Pancreas (tissue), 10 donors: ENCODE measurements around the gene SCLY. TPM values are rescaled to one million over a fixed set of nuclear protein-coding genes. Genes with fewer than 3 reads are reported as not detected.

Experiments
- ATAC-seq, 4 donors: fragments of 200-7000 bp; cut with Tn5 transposase; one replicate each; pipeline versions ENCODE4 v1.8.0 to v1.9.1; 2020; ENCODE audit warnings: mild to moderate bottlenecking in 4 of 4, moderate library complexity in 4 of 4
- DNase-seq, 6 donors: peaks; one replicate each; pipeline ENCODE4 v3.0.0-alpha.2; 2020
- FAIRE-seq: peaks from 2 replicates; lab custom pipeline; 2012; peaks lifted over from hg19 to GRCh38; lab: Jason Lieb, UNC
- H3K27ac ChIP-seq, 4 donors: fragments of 200-600 bp; sonication (generic); 1 replicate in 3 of 4; 2 replicates in 1 of 4; pipeline versions ENCODE4 v1.5.0 to v1.8.0; 2020
- H3K27me3 ChIP-seq, 4 donors: fragments of 200-600 bp; one replicate each; pipeline ENCODE4 v1.8.0; 2021
- H3K36me3 ChIP-seq, 3 donors: fragments of 200-600 bp; sonication (generic) in 1 of 3; one replicate each; pipeline versions ENCODE4 v1.5.0 to v1.8.0; 2020 to 2021
- H3K4me1 ChIP-seq, 3 donors: fragments of 200-600 bp; one replicate each; pipeline ENCODE4 v1.8.0; 2021
- H3K4me3 ChIP-seq, 4 donors: fragments of 200-600 bp; sonication (generic) in 2 of 4; one replicate each; pipeline versions ENCODE4 v1.5.0 to v1.8.0; 2020 to 2021
- H3K9me3 ChIP-seq, 4 donors: fragments of 200-600 bp; one replicate each; pipeline ENCODE4 v1.8.0; 2021
- WGBS, 2 donors: extraction: QIAGEN DNeasy Blood & Tissue Kit; methylation state at CpG; one replicate each; pipeline ENCODE4 v1.1.7; 2013; 5-methylcytosine and 5-hydroxymethylcytosine counted together
- intact Hi-C, 3 donors: fragments of 100-400 bp; cut with DNase I; formaldehyde crosslinking; loops; one replicate each; pipeline versions ENCODE4 v1.11.1 to v1.14.2; 2022
- polyA plus RNA-seq, 2 donors: library from polyadenylated mRNA; stranded (reverse); fragments of 200-250 nt; gene quantifications; one replicate each; pipeline ENCODE4 v1.2.3, GENCODE V29; 2013
- total RNA-seq, 6 donors: library from RNA; stranded (reverse); fragmentation: NEBNext Ultra II Directional in 4 of 6; extraction: Animal tissue kit (Norgen Biotek cat#: 25700) in 4 of 6; gene quantifications; one replicate each; pipeline versions ENCODE4 v1.2.1 to v1.2.4, GENCODE V29; 2021 to 2023
- TF ChIP-seq, protein P1 (sequence below), 4 donors: fragments of 200-600 bp; sonication (generic) in 3 of 4; IDR thresholded peaks; one replicate each; pipeline versions ENCODE4 v1.5.0 to v1.8.0; 2021; ENCODE audit warnings: antibody characterized with exemption in 4 of 4
- donor health status: healthy with polysubstance abuse.
- donor health status: DM: no; HTN: no; CAD: no; lungs with moderate emphysema.
- donor health status: DM: no; HTN: no; CAD: no.
- donor health status: control.
- donor health status: control.
- donor health status: Bipolar disorder and iron deficiency.
- donor health status: DM: yes; HTN: yes; CAD: no.
- donor health status: DM: no; HTN: no; CAD: no.
- donor health status: DM: no; HTN: no; CAD: no.
- donor health status: DM: yes; HTN: yes; CAD: no.

SCLY gene
- total and polyA plus RNA-seq, 8 donors: 13.8 to 33.5 (median 22.3) TPM

DNA sequence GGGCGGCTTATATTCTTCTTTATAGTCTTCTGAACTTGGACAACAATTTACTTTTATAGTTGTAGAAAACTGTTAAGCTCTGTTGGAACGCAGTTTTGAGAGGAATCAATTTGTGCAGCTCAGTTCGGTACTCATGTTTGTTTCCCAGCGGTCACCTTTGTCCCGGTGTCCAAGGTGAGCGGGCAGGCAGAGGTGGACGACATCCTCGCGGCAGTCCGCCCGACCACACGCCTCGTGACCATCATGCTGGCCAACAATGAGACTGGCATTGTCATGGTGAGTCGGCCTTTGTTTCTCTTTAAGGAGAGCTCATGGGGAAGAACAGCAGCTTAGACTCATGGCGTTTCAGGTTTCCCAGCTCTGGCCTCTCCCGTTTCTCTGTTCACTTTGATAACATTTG is 20.8 kb downstream of the SCLY start:
- WGBS, 2 donors: 96 to 98% methylated on average over 16 of the region's 16 CpGs
- Histone ChIP-seq H3K27ac (no peak overlapping the region), H3K4me3 (no peak overlapping the region), H3K36me3 (peaks cover 0 to 28% (median 6%) of the 10 kb centered on the region in 3 donors), H3K9me3 (no peaks in the 10 kb centered on the region), H3K27me3 (no peaks in the 10 kb centered on the region), H3K4me1 (peaks cover 0 to 10% (median 7%) of the 10 kb centered on the region in 3 donors)
- no peak for FAIRE-seq
- TF ChIP-seq, protein P1, sequence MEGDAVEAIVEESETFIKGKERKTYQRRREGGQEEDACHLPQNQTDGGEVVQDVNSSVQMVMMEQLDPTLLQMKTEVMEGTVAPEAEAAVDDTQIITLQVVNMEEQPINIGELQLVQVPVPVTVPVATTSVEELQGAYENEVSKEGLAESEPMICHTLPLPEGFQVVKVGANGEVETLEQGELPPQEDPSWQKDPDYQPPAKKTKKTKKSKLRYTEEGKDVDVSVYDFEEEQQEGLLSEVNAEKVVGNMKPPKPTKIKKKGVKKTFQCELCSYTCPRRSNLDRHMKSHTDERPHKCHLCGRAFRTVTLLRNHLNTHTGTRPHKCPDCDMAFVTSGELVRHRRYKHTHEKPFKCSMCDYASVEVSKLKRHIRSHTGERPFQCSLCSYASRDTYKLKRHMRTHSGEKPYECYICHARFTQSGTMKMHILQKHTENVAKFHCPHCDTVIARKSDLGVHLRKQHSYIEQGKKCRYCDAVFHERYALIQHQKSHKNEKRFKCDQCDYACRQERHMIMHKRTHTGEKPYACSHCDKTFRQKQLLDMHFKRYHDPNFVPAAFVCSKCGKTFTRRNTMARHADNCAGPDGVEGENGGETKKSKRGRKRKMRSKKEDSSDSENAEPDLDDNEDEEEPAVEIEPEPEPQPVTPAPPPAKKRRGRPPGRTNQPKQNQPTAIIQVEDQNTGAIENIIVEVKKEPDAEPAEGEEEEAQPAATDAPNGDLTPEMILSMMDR (IDR thresholded peaks at IDR 0.05): no peak
- intact Hi-C loops: no loop called here
- DNase-seq: peak in 1 of 6 donors; percentile 4
- ATAC-seq: no peak

DNA sequence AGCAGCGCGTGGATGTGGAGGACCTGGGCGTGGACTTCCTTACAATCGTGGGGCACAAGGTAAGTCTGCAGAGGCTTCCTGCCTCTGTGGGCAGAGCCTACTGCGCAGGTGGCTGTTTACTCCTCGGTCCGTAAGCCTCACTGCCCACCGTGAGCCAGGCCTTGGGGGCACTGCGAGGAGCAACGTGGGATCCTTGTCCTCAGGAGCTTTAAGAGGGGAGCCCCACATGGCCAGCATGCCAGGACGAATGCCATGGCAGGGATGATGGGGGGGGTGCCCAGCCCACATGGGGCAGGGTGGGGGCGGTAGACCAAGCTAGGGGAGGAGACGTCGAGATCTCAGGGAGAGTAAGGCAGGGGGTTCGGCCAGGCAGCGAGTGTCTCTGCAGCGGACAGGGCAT is 21.4 kb downstream of the SCLY start:
- Histone ChIP-seq H3K9me3 (no peaks in the 10 kb centered on the region), H3K27me3 (no peaks in the 10 kb centered on the region), H3K4me1 (peaks cover 0 to 10% (median 7%) of the 10 kb centered on the region in 3 donors), H3K36me3 (peaks cover 0 to 28% (median 6%) of the 10 kb centered on the region in 3 donors), H3K27ac (no peak overlapping the region), H3K4me3 (no peak overlapping the region)
- ATAC-seq (no peak), FAIRE-seq (no peak), DNase-seq (peak in 1 of 6 donors; percentile 4)
- intact Hi-C loops: no loop called here
- TF ChIP-seq, protein P1 (IDR thresholded peaks at IDR 0.05): no peak
- 95 to 96% methylated on average over 17 of the region's 17 CpGs for WGBS, 2 donors

DNA sequence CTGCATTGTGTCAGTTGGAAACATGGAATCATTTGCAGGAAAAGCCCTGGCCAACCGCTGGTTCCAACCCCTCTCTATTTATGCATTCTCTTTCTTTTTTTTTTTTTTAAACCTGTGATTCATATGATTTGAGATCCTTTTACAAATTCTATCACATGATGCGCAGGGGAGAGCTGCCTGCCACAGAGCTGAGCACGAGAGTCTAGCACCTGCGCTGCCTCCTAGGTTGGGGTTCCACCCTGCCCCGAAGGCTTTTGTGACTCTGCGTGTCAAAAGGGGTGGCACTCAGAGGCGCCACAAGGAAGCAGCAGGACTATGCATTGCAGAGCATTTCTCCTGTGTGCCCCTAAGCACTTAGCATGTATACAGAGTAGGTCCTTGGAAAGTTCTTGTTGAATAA is 22.0 kb downstream of the SCLY start:
- TF ChIP-seq, protein P1 (IDR thresholded peaks at IDR 0.05): no peak
- no peak for ATAC-seq
- no peak for FAIRE-seq
- 91 to 95% methylated on average over 7 of the region's 7 CpGs for WGBS, 2 donors
- DNase-seq: peak in 1 of 6 donors; percentile 4
- Histone ChIP-seq H3K27me3 (no peaks in the 10 kb centered on the region), H3K9me3 (no peaks in the 10 kb centered on the region), H3K4me1 (peaks cover 0 to 10% (median 7%) of the 10 kb centered on the region in 3 donors), H3K27ac (no peak overlapping the region), H3K36me3 (peaks cover 0 to 28% (median 6%) of the 10 kb centered on the region in 3 donors), H3K4me3 (no peak overlapping the region)
- intact Hi-C loops: no loop called here

DNA sequence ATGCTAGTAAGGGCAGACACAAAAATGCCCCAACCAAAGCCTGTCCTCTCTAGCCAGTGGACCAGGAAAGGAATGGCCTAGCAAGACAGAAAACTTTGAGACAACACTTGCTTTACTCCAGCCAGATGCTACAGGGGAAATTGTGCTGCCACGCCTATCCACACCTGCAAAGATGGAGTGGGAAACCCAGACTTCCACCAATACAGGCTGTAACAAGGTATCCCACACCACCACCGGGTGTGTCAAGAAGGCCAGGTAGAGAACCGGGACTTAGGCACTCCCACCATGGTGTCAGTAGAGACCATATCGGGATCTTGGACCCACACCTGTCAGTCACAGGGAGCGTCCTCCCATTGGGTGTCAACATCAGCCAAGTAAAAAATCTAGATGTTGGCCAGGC is 23.1 kb downstream of the SCLY start:
- no peak for ATAC-seq
- H3K4me3 ChIP-seq: no peak overlapping the region
- TF ChIP-seq, protein P1 (IDR thresholded peaks at IDR 0.05): no peak
- no peaks in the 10 kb centered on the region for H3K27me3 ChIP-seq
- H3K27ac ChIP-seq: no peak overlapping the region
- H3K9me3 ChIP-seq: no peaks in the 10 kb centered on the region
- peak in 1 of 6 donors; percentile 3 for DNase-seq
- peaks cover 0 to 10% (median 0%) of the 10 kb centered on the region in 3 donors for H3K4me1 ChIP-seq
- intact Hi-C loops: no loop called here
- peaks cover 0 to 28% (median 6%) of the 10 kb centered on the region in 3 donors for H3K36me3 ChIP-seq
- 88 to 98% methylated on average over 5 of the region's 5 CpGs for WGBS, 2 donors
- FAIRE-seq: no peak

DNA sequence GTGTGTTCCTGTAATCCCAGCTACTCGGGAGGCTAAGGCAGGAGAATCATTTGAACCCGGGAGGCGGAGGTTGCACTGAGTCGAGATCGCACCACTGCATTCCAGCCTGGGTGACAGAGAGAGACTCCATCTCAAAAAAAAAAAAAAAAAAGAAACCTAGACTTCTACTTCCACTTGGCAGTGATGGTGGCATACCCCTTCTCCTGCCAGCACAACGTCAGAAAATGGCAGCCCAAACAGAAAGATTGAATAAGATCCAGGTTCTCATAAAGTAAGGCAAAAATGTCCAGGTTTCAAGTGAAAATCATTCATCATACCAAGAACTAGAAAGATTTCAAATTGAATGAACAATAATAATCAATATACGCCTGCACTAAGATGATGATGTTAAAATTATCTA is 24.0 kb downstream of the SCLY start:
- peaks cover 0 to 7% (median 0%) of the 10 kb centered on the region in 3 donors for H3K4me1 ChIP-seq
- H3K9me3 ChIP-seq: no peaks in the 10 kb centered on the region
- TF ChIP-seq, protein P1 (IDR thresholded peaks at IDR 0.05): no peak
- intact Hi-C loops: no loop called here
- ATAC-seq (no peak), DNase-seq (peak in 1 of 6 donors; percentile 3), FAIRE-seq (no peak)
- H3K27ac ChIP-seq: no peak overlapping the region
- no peak overlapping the region for H3K4me3 ChIP-seq
- no peaks in the 10 kb centered on the region for H3K27me3 ChIP-seq
- WGBS, 2 donors: 87 to 88% methylated on average over 7 of the region's 7 CpGs
- peaks cover 0 to 28% (median 6%) of the 10 kb centered on the region in 3 donors for H3K36me3 ChIP-seq
